ENCODE data around the gene SGPP2. TPM values are rescaled to one million over a fixed set of nuclear protein-coding genes. Genes with fewer than 3 reads are reported as not detected.

SGPP2 gene
- total and polyA plus RNA-seq, 2 experiments from 2014 or later = 0.08 TPM; not detected in 1

- TF ChIP-seq ZNF462 (CRISPR knock-in tag; IDR thresholded peaks at IDR 0.05) = no peak
- no peak for TF ChIP-seq POLR2AphosphoS5 (IDR thresholded peaks at IDR 0.05; ENCODE audit: low read depth)
- TF ChIP-seq NANOG (IDR thresholded peaks at IDR 0.05; ENCODE audit: borderline replicate concordance) = no peak
- TF ChIP-seq REST (IDR thresholded peaks at IDR 0.05; ENCODE audit: unreplicated experiment) = no peak
- no peak for TF ChIP-seq JUNB (IDR thresholded peaks at IDR 0.05; ENCODE audit: unreplicated experiment)
- TF ChIP-seq ZNF331 (CRISPR knock-in tag; IDR thresholded peaks at IDR 0.05; ENCODE audit: low read depth) = no peak
- TF ChIP-seq EZH2 (IDR thresholded peaks at IDR 0.05; ENCODE audit: low read depth, unreplicated experiment) = no peak
- TF ChIP-seq CREB1 (CRISPR knock-in tag; IDR thresholded peaks at IDR 0.05; ENCODE audit: low read depth) = no peak
Measured at GRCh38 chr2:222506230-222506935, 82.0 kb downstream of the SGPP2 start (continued).
